Activated T-helper 2 cell treated with anti-CD3 and anti-CD28 coated beads, Interferon-gamma antibody, Interleukin-2, Interleukin-4, amounts not matched to agents 10 μg/mL and 5 μg/mL and 100 μg/mL, durations not matched to agents 14 hours and 24 hours and 36 hours (primary cell): ENCODE results near the gene GUCY2C. TPM values are rescaled to one million over a fixed set of nuclear protein-coding genes. Genes with fewer than 3 reads are reported as not detected.

Experiments used
- DNase-seq: peaks from one replicate; pipeline ENCODE4 v3.0.0; 2021; ENCODE audit warnings: low spot score
- H3K27ac Mint-ChIP-seq: one replicate; pipeline ENCODE4 v1.8.0; 2021; ENCODE audit warnings: mixed read lengths
- H3K27me3 Mint-ChIP-seq: one replicate; pipeline ENCODE4 v1.8.0; 2021; ENCODE audit warnings: low read depth, mixed read lengths
- H3K36me3 Mint-ChIP-seq: one replicate; pipeline ENCODE4 v1.8.0; 2021; ENCODE audit warnings: low read depth, mixed read lengths
- H3K4me1 Mint-ChIP-seq: one replicate; pipeline ENCODE4 v1.8.0; 2021; ENCODE audit warnings: low read depth, mixed read lengths
- H3K4me3 Mint-ChIP-seq: one replicate; pipeline ENCODE4 v1.8.0; 2021; ENCODE audit warnings: low read depth, mild to moderate bottlenecking, moderate library complexity, mixed read lengths
- H3K9me3 Mint-ChIP-seq: one replicate; pipeline ENCODE4 v1.8.0; 2021; ENCODE audit warnings: mixed read lengths
- intact Hi-C: fragments of 100-400 bp; cut with micrococcal nuclease; formaldehyde crosslinking; loops from one replicate; pipeline ENCODE4 v1.15.1; 2023
- total RNA-seq: library from RNA; stranded (reverse); gene quantifications from 2 replicates; pipeline ENCODE4 v1.2.3, GENCODE V29; 2022

Gene GUCY2C
- total RNA-seq, 1 donor from 2014 or later = not detected

- intact Hi-C loops = no loop called here
- no peaks in the 10 kb centered on the region for H3K36me3 Mint-ChIP-seq
- DNase-seq = no peak
- no peak overlapping the region for H3K27ac Mint-ChIP-seq
- no peak overlapping the region for H3K4me3 Mint-ChIP-seq
- H3K4me1 Mint-ChIP-seq = peaks cover 12% of the 10 kb centered on the region
- H3K9me3 Mint-ChIP-seq = peaks cover 17% of the 10 kb centered on the region
- peaks cover 21% of the 10 kb centered on the region for H3K27me3 Mint-ChIP-seq
Measured at GRCh38 chr12:14638066-14638465, 58.3 kb downstream of the GUCY2C start.

GRCh38 chr12:14635776-14636175, 60.6 kb downstream of the GUCY2C start:
- peaks cover 21% of the 10 kb centered on the region for H3K27me3 Mint-ChIP-seq
- DNase-seq = no peak
- H3K27ac Mint-ChIP-seq = no peak overlapping the region
- intact Hi-C loops = no loop called here
- peaks cover 3% of the 10 kb centered on the region for H3K4me1 Mint-ChIP-seq
- H3K36me3 Mint-ChIP-seq = no peaks in the 10 kb centered on the region
- peaks cover 17% of the 10 kb centered on the region for H3K9me3 Mint-ChIP-seq
- no peak overlapping the region for H3K4me3 Mint-ChIP-seq

GRCh38 chr12:14630793-14631192, 65.6 kb downstream of the GUCY2C start:
- H3K27me3 Mint-ChIP-seq = peaks cover 20% of the 10 kb centered on the region
- no peak overlapping the region for H3K4me3 Mint-ChIP-seq
- DNase-seq = no peak
- H3K9me3 Mint-ChIP-seq = peaks cover 4% of the 10 kb centered on the region
- H3K4me1 Mint-ChIP-seq = peaks cover 5% of the 10 kb centered on the region
- no peak overlapping the region for H3K27ac Mint-ChIP-seq
- no peaks in the 10 kb centered on the region for H3K36me3 Mint-ChIP-seq
- intact Hi-C loops = loop anchor here (1.0 kb wide), 3 partner anchors 34 to 392 kb away; no protein-coding TSS in a partner anchor

DNA sequence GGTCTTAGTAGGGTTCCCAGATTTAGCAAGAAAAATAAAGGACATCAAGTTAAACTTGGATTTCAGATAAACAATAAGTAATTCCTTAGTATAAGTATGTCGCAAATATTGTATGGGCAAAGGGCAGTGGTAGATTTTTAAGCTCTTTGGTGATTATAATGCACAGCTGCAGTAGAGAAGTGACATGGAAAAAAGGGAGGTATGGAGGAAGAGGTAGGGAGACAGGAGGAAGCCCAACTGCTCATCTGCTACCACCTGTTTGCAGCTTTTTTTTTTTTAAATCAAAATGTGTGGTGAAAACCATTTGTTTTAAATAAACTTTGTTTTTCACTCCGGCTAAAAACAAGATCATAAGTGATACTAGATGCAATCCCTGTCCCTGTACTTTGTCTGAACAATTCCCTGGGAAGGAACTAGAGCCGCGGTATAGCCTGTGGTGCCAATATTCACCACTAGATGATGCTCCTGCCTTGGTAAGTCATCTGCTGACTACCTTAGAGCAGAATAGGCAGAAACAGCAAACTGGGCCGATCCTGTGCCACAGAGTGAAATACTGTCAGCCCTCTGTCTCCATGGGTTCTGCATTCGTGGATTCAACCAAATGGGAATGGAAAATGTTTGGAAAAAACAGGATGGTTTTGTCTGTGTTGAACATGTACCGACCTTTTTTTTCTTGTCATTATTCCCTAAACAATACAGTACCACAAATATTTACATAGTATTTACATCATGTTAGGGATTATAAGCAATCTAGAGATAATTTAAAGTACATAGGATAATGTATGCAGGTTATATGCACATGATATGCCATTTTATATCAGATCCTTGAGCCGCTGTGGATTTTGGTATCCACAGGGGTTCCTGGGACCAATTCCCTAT, 66.3 kb downstream of the GUCY2C start:
- peaks cover 5% of the 10 kb centered on the region for H3K4me1 Mint-ChIP-seq
- no peak overlapping the region for H3K27ac Mint-ChIP-seq
- no peaks in the 10 kb centered on the region for H3K36me3 Mint-ChIP-seq
- H3K9me3 Mint-ChIP-seq = no peaks in the 10 kb centered on the region
- intact Hi-C loops = loop anchor here (1.0 kb wide), 3 partner anchors 34 to 392 kb away; no protein-coding TSS in a partner anchor
- no peak overlapping the region for H3K4me3 Mint-ChIP-seq
- H3K27me3 Mint-ChIP-seq = peaks cover 16% of the 10 kb centered on the region
- DNase-seq = peak; percentile 42

DNA sequence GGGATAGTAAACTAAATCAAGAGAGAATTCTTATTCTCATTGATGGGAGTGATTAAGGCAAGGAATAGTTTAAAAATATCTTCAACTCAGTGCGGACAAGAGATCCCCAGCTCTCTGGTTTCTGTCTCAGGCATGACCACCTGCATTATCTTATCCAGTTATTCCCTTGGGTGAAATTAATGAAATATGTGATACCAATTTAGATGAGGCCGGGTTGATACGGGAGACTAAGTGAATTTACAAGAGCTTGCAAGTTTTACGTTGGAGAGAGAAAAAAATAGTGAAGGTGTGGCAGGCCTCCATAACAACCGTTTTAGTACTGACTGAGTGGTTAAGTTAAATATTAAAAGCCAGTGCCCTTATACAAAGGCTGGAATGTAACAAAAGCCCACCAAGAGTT, 67.6 kb downstream of the GUCY2C start:
- Mint-ChIP-seq H3K36me3 (no peaks in the 10 kb centered on the region), H3K4me1 (peaks cover 3% of the 10 kb centered on the region), H3K9me3 (no peaks in the 10 kb centered on the region), H3K4me3 (no peak overlapping the region), H3K27me3 (peaks cover 13% of the 10 kb centered on the region), H3K27ac (no peak overlapping the region)
- intact Hi-C loops = no loop called here
- no peak for DNase-seq

- Mint-ChIP-seq H3K27ac (no peak overlapping the region), H3K27me3 (peaks cover 8% of the 10 kb centered on the region), H3K4me1 (peaks cover 3% of the 10 kb centered on the region), H3K9me3 (no peaks in the 10 kb centered on the region), H3K36me3 (no peaks in the 10 kb centered on the region), H3K4me3 (no peak overlapping the region)
- intact Hi-C loops = no loop called here
- no peak for DNase-seq
Measured at GRCh38 chr12:14621826-14622225, 74.6 kb downstream of the GUCY2C start.

DNA sequence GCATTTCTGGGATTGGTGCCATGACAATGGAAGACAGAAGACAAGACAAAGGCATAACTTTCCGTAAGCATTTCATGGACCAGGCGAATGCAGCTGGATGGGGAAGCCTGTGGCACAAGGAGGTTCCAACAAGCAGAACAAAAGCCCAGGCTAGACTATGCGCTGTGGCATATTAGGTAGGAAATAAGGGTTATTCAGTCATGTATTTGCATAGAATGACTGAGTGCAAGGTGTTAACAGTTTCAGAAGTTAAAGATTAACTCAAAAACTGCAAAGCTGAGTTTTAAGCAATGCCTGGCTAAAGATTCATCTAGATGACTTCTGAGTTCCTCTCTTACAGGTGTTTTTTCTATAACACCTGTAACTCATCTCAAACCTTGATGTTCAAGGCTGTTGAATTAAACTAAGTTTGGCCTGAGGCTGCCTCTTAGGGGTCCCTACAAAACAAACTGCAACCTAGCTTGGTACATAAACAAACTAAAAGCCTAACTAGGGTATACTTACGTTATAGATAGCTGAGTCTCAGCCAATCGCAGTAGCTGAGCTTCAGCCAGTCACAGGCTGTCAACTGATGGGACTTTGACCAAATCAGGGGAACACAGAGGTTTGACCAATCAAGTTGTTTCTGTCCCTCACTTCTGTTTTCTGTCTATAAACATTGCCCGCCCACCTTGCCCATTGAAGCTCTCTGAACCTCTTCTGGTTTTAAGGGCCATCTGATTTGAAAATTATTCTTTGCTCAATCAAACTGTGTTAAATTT, 76.5 kb downstream of the GUCY2C start:
- Mint-ChIP-seq H3K27me3 (peaks cover 7% of the 10 kb centered on the region), H3K36me3 (no peaks in the 10 kb centered on the region), H3K27ac (no peak overlapping the region), H3K9me3 (no peaks in the 10 kb centered on the region), H3K4me1 (peaks cover 3% of the 10 kb centered on the region), H3K4me3 (no peak overlapping the region)
- no peak for DNase-seq
- intact Hi-C loops = loop anchor here (2.0 kb wide), 1 partner anchor 381 kb away; no protein-coding TSS in a partner anchor

GRCh38 chr12:14618983-14619382, 77.4 kb downstream of the GUCY2C start:
- Mint-ChIP-seq H3K9me3 (no peaks in the 10 kb centered on the region), H3K4me1 (peaks cover 11% of the 10 kb centered on the region), H3K27me3 (peaks cover 7% of the 10 kb centered on the region), H3K27ac (no peak overlapping the region), H3K36me3 (no peaks in the 10 kb centered on the region), H3K4me3 (no peak overlapping the region)
- DNase-seq = no peak
- intact Hi-C loops = loop anchor here (2.0 kb wide), 1 partner anchor 380 kb away; no protein-coding TSS in a partner anchor

DNA sequence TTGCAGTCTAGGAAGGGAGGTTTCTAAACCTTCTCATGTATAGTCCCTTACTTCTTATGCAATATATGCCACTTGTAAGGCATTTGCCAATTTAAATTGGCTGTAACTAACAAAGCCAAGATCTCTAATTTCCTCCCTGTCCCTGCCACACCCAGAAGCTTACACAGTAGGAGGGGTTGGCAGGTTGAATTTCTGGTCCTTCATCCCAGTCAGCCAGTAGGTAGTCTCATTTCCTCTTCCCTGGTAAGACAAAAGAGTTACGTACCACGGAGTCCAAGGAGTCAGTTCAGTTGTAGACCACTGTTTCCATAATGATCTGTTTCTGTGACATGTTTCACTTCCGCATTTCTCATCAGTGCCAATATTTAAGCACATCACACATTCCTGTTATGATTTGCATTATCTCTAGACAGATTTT, 81.7 kb downstream of the GUCY2C start:
- no peaks in the 10 kb centered on the region for H3K27me3 Mint-ChIP-seq
- intact Hi-C loops = no loop called here
- H3K36me3 Mint-ChIP-seq = no peaks in the 10 kb centered on the region
- H3K27ac Mint-ChIP-seq = no peak overlapping the region
- peaks cover 17% of the 10 kb centered on the region for H3K9me3 Mint-ChIP-seq
- no peak for DNase-seq
- no peak overlapping the region for H3K4me3 Mint-ChIP-seq
- peaks cover 12% of the 10 kb centered on the region for H3K4me1 Mint-ChIP-seq

GRCh38 chr12:14613718-14614117, 82.7 kb downstream of the GUCY2C start:
- DNase-seq = no peak
- intact Hi-C loops = no loop called here
- no peak overlapping the region for H3K4me3 Mint-ChIP-seq
- H3K36me3 Mint-ChIP-seq = no peaks in the 10 kb centered on the region
- H3K27ac Mint-ChIP-seq = no peak overlapping the region
- H3K4me1 Mint-ChIP-seq = peaks cover 12% of the 10 kb centered on the region
- H3K27me3 Mint-ChIP-seq = no peaks in the 10 kb centered on the region
- H3K9me3 Mint-ChIP-seq = peaks cover 27% of the 10 kb centered on the region

- Mint-ChIP-seq H3K4me1 (peaks cover 12% of the 10 kb centered on the region), H3K9me3 (peaks cover 34% of the 10 kb centered on the region), H3K4me3 (no peak overlapping the region), H3K36me3 (no peaks in the 10 kb centered on the region), H3K27me3 (no peaks in the 10 kb centered on the region), H3K27ac (no peak overlapping the region)
- intact Hi-C loops = no loop called here
- no peak for DNase-seq
Measured at GRCh38 chr12:14612898-14613445, 83.4 kb downstream of the GUCY2C start.

- no peaks in the 10 kb centered on the region for H3K27me3 Mint-ChIP-seq
- intact Hi-C loops = no loop called here
- no peak for DNase-seq
Measured at GRCh38 chr12:14612250-14612649, 84.1 kb downstream of the GUCY2C start.

More at GRCh38 chr12:14612250-14612649, 84.1 kb downstream of the GUCY2C start:
- no peak overlapping the region for H3K27ac Mint-ChIP-seq
- no peaks in the 10 kb centered on the region for H3K36me3 Mint-ChIP-seq
- no peak overlapping the region for H3K4me3 Mint-ChIP-seq
- H3K4me1 Mint-ChIP-seq = peaks cover 12% of the 10 kb centered on the region
- H3K9me3 Mint-ChIP-seq = peaks cover 39% of the 10 kb centered on the region
